Measurements from ENCODE around the gene ERN2. TPM values are rescaled to one million over a fixed set of nuclear protein-coding genes. Genes with fewer than 3 reads are reported as not detected.
A peak's percentile ranks its signal among the peaks of the same experiment; 100 is the strongest.

Gene ERN2
- total and polyA plus RNA-seq, 2 of the 13 experiments (the other 11 are each of a cell fraction or from before 2014, with no cell fraction given): 2.2 to 3.5 TPM

- TF ChIP-seq RARG (CRISPR knock-in tag; IDR thresholded peaks at IDR 0.05; ENCODE audit: low read depth) (peak; percentile 19; the same call in 1 of the 2 replicates), ZNF124 (CRISPR knock-in tag; IDR thresholded peaks at IDR 0.05) (peak; percentile 94), NFRKB (IDR thresholded peaks at IDR 0.05) (no peak), KAT8 (CRISPR knock-in tag; IDR thresholded peaks at IDR 0.05) (peak; percentile 90), AGO2 (optimal IDR thresholded peaks at IDR 0.05; ENCODE audit: low read depth, low read length) (peak; percentile 98), XBP1 (CRISPR knock-in tag; IDR thresholded peaks at IDR 0.05) (no peak), ZGPAT (CRISPR knock-in tag; IDR thresholded peaks at IDR 0.05) (peak; percentile 94), HDAC1 (CRISPR knock-in tag; IDR thresholded peaks at IDR 0.05) (peak; percentile 100), SRY (CRISPR knock-in tag; IDR thresholded peaks at IDR 0.05) (no peak), FOXK1 (CRISPR knock-in tag; IDR thresholded peaks at IDR 0.05; ENCODE audit: borderline replicate concordance, low read depth) (peak; percentile 90; the same call in 1 of the 2 replicates), ARNT2 (CRISPR knock-in tag; IDR thresholded peaks at IDR 0.05; ENCODE audit: low read depth) (peak; percentile 100), ZNF781 (CRISPR knock-in tag; IDR thresholded peaks at IDR 0.05; ENCODE audit: borderline replicate concordance, not compliant biosample characterization) (peak; percentile 56), ZFP62 (CRISPR knock-in tag; IDR thresholded peaks at IDR 0.05) (no peak), ZNF264 (CRISPR knock-in tag; IDR thresholded peaks at IDR 0.05) (peak; percentile 89), NCOA2 (CRISPR knock-in tag; IDR thresholded peaks at IDR 0.05) (no peak; the same call in 1 of the 2 replicates), KAT7 (CRISPR knock-in tag; IDR thresholded peaks at IDR 0.05; ENCODE audit: borderline replicate concordance) (peak; percentile 81; the same call in 1 of the 2 replicates), KMT2A (CRISPR knock-in tag; IDR thresholded peaks at IDR 0.05) (peak; percentile 99)
- TF ChIP-seq, protein P1, sequence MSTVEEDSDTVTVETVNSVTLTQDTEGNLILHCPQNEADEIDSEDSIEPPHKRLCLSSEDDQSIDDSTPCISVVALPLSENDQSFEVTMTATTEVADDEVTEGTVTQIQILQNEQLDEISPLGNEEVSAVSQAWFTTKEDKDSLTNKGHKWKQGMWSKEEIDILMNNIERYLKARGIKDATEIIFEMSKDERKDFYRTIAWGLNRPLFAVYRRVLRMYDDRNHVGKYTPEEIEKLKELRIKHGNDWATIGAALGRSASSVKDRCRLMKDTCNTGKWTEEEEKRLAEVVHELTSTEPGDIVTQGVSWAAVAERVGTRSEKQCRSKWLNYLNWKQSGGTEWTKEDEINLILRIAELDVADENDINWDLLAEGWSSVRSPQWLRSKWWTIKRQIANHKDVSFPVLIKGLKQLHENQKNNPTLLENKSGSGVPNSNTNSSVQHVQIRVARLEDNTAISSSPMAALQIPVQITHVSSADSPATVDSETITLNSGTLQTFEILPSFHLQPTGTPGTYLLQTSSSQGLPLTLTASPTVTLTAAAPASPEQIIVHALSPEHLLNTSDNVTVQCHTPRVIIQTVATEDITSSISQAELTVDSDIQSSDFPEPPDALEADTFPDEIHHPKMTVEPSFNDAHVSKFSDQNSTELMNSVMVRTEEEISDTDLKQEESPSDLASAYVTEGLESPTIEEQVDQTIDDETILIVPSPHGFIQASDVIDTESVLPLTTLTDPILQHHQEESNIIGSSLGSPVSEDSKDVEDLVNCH (CRISPR knock-in tag; IDR thresholded peaks at IDR 0.05): 0 out of 2 replicates have a peak, but pooled peaks have one; percentile 74
- TF ChIP-seq, protein P2, sequence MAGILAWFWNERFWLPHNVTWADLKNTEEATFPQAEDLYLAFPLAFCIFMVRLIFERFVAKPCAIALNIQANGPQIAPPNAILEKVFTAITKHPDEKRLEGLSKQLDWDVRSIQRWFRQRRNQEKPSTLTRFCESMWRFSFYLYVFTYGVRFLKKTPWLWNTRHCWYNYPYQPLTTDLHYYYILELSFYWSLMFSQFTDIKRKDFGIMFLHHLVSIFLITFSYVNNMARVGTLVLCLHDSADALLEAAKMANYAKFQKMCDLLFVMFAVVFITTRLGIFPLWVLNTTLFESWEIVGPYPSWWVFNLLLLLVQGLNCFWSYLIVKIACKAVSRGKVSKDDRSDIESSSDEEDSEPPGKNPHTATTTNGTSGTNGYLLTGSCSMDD (CRISPR knock-in tag; IDR thresholded peaks at IDR 0.05): no peak; the same call in 1 of the 2 replicates
- TF ChIP-seq, protein P3, sequence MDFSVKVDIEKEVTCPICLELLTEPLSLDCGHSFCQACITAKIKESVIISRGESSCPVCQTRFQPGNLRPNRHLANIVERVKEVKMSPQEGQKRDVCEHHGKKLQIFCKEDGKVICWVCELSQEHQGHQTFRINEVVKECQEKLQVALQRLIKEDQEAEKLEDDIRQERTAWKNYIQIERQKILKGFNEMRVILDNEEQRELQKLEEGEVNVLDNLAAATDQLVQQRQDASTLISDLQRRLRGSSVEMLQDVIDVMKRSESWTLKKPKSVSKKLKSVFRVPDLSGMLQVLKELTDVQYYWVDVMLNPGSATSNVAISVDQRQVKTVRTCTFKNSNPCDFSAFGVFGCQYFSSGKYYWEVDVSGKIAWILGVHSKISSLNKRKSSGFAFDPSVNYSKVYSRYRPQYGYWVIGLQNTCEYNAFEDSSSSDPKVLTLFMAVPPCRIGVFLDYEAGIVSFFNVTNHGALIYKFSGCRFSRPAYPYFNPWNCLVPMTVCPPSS (IDR thresholded peaks at IDR 0.05): no peak
- TF ChIP-seq, protein P4, sequence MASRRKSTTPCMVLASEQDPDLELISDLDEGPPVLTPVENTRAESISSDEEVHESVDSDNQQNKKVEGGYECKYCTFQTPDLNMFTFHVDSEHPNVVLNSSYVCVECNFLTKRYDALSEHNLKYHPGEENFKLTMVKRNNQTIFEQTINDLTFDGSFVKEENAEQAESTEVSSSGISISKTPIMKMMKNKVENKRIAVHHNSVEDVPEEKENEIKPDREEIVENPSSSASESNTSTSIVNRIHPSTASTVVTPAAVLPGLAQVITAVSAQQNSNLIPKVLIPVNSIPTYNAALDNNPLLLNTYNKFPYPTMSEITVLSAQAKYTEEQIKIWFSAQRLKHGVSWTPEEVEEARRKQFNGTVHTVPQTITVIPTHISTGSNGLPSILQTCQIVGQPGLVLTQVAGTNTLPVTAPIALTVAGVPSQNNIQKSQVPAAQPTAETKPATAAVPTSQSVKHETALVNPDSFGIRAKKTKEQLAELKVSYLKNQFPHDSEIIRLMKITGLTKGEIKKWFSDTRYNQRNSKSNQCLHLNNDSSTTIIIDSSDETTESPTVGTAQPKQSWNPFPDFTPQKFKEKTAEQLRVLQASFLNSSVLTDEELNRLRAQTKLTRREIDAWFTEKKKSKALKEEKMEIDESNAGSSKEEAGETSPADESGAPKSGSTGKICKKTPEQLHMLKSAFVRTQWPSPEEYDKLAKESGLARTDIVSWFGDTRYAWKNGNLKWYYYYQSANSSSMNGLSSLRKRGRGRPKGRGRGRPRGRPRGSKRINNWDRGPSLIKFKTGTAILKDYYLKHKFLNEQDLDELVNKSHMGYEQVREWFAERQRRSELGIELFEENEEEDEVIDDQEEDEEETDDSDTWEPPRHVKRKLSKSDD (CRISPR knock-in tag; IDR thresholded peaks at IDR 0.05; ENCODE audit: low read depth): peak; percentile 95
Measured at GRCh38 chr16:23678430-23679273, 34.4 kb downstream of the ERN2 start, which contains the start of gene PLK1 (continued).

Measured in HepG2 (cell line).